ENCODE measurements around the gene GNPTAB.

GRCh38 chr12:101823039-101823438 lies 7.7 kb downstream of the GNPTAB start:
- TF ChIP-seq SP4 (IDR thresholded peaks at IDR 0.05; ENCODE audit: low read length) = no peak
- TF ChIP-seq CTCF (IDR thresholded peaks at IDR 0.05; ENCODE audit: control extremely low read depth in 1 of 3, insufficient read depth in 1 of 3, low read depth in 1 of 3, low read length in 3 of 3) = no peak
- TF ChIP-seq USF2 (IDR thresholded peaks at IDR 0.05; ENCODE audit: low read length) = no peak
- TF ChIP-seq NANOG (IDR thresholded peaks at IDR 0.05; ENCODE audit: insufficient read depth, low read depth, low read length, poor library complexity, severe bottlenecking) = no peak
